ENCODE results near the gene BIRC7. TPM values are rescaled to one million over a fixed set of nuclear protein-coding genes. Genes with fewer than 3 reads are reported as not detected.
A peak's percentile ranks its signal among the peaks of the same experiment; 100 is the strongest.

BIRC7 gene
- not detected for polyA plus RNA-seq

DNA sequence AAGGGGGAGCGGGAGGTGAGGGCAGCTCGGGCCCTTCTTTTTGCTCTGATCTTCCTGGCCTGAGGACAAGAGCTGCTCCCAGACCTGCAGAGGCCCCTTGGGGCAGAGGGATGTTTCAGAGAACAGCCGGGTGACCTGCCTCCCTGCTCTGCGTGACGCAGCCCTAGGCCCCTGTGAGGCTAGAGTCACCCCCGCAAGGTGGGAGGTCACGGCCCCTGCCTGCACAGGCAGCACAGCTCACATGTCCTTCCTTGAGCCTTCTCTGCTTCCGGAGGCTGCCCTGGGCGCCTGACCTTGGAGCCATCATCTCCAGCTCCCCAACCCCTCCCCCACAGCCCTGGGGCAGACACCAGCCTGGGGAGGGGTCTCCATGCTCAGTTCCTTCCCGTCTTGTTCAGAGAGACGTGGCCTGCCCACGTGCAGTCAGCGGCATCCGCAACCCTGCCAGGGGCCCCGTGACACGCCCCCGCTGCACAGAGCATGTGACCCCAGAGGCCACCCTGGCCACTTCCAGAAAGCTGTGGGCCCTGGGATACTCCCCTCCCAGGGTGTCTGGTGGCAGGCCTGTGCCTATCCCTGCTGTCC lies at the start of gene BIRC7:
Gene BIRC7 (plus strand): TSS at position 507 of the 585 bp plus-strand sequence. CDS start 192 bp downstream, outside the sequence.
- Mint-ChIP-seq H3K36me3 (no peaks in the 10 kb centered on the region), H3K4me1 (peaks cover 0 to 1% (median 0%) of the 10 kb centered on the region in 3 donors), H3K4me3 (no peak within 1 kb of the TSS), H3K27me3 (peaks cover 39% of the 10 kb centered on the region), H3K9me3 (no peaks in the 10 kb centered on the region), H3K27ac (no peak within 1 kb of the TSS)

- Mint-ChIP-seq H3K27me3 (peaks cover 10% of the 10 kb centered on the region), H3K4me3 (no peak overlapping the region), H3K36me3 (no peaks in the 10 kb centered on the region), H3K27ac (no peak overlapping the region), H3K4me1 (peaks cover 0 to 2% (median 0%) of the 10 kb centered on the region in 3 donors), H3K9me3 (no peaks in the 10 kb centered on the region)
These were observed 49.6 kb upstream of the BIRC7 start for GRCh38 chr20:63186084-63186483.

DNA sequence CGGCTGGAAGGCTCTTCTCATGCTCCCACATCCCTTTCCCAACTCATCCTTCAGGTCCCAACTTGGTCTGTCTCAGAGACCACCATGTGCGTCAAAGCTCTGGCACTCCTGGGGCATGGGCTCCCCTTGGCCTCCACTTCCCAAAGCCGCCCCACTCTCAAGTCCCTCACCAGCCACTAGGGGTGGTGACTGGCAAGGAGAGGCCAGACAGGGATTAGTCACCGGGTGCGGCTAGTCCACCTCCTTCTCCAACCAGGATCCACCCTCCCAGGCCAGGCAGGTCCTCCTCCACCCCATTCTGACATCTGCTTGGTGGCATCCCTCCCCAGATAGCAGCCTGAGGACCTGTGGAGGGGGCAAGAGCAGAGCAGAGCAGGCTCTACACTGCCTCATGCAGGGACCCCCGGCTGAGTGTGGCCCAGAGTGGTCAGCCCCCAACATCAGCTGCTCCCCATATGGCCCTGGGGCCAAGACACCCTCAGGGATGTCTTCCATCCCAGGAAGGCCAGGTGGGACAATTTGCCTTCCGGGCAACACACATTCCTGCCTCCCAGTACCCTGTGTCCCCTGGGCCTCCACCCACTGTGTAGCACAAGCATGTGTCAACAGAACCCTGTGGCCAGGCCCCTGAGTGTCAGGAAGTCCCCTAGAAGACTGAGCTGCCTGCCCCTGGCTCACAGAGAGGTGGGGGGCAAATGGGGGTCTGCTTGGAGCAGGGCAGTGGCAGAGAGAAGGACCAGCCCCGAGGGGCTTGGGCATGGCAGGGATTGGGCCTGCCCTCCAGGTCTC lies 49.0 kb upstream of the BIRC7 start:
- H3K27ac Mint-ChIP-seq = no peak overlapping the region

DNA sequence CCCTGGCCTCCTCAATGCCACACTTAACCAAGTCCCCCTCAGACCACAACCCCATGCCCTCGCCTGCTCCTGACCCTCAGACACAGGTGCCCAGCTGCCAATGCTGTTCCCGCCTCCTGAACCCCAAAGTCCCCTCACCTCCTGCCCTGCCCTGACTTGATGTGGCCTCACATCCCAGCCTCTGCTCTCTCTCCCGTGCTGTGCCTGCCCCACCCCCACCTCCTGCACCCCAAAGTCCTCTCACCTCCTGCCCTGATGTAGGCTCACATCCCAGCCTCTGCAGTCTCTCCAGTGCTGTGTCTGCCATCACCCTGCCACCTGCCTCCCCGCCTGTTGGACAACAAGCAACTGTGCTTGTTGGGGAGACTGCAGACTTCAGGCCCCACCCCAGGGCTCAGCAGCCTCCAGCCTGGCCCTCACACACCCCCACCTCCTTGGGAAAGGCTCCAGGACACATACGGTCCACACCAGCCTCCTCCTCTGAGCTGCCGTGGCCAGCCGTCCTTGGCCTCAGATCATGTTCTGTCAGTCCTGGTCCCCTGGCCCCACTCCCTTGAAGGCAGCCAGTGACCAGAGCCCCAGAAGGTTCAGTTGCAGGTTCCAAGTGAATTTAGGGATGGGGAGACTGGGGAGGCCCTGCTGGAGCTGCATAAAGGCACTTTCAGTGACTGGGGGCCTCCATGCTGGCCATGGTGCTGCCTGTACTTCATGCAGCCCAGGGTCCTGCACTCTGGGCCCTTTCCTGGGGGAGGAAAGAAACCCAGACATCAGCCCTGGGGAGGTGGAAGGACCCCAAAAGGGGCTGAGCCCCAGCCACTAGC lies 48.2 kb upstream of the BIRC7 start:
- Mint-ChIP-seq H3K27me3 (peaks cover 5% of the 10 kb centered on the region), H3K9me3 (no peaks in the 10 kb centered on the region)

More for the DNA sequence above, 49.0 kb upstream of the BIRC7 start:
- Mint-ChIP-seq H3K9me3 (no peaks in the 10 kb centered on the region), H3K27me3 (peaks cover 7% of the 10 kb centered on the region), H3K36me3 (no peaks in the 10 kb centered on the region), H3K4me3 (no peak overlapping the region), H3K4me1 (peaks cover 0 to 2% (median 0%) of the 10 kb centered on the region in 3 donors)

DNA sequence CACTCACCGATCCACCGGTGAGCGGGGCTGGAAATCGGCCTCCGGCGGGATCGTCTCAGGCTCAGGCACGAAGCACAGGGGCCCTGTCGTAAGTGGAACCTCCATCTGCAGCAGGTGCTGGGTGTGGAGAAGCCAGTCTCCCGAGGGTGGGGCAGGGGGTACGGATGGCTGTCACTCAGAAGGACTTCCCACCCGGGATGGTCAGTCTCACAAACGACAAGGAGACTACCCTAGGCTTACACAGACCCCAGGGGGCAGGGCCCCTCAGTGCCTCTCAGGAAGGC lies 47.6 kb upstream of the BIRC7 start:
- H3K36me3 Mint-ChIP-seq = no peaks in the 10 kb centered on the region
- H3K27me3 Mint-ChIP-seq = peaks cover 5% of the 10 kb centered on the region
- H3K9me3 Mint-ChIP-seq = no peaks in the 10 kb centered on the region
- H3K4me3 Mint-ChIP-seq = no peak overlapping the region
- H3K4me1 Mint-ChIP-seq = peaks cover 0 to 2% (median 0%) of the 10 kb centered on the region in 3 donors
- H3K27ac Mint-ChIP-seq = no peak overlapping the region

More for the DNA sequence above, 48.2 kb upstream of the BIRC7 start:
- peak overlapping the region in 1 of 4 donors; percentile 84 for H3K4me3 Mint-ChIP-seq
- H3K4me1 Mint-ChIP-seq = peaks cover 0 to 2% (median 0%) of the 10 kb centered on the region in 3 donors
- no peak overlapping the region for H3K27ac Mint-ChIP-seq
- no peaks in the 10 kb centered on the region for H3K36me3 Mint-ChIP-seq

- no peaks in the 10 kb centered on the region for H3K9me3 Mint-ChIP-seq
- H3K4me3 Mint-ChIP-seq = peak overlapping the region in 1 of 4 donors; percentile 54
- H3K27me3 Mint-ChIP-seq = no peaks in the 10 kb centered on the region
- H3K36me3 Mint-ChIP-seq = no peaks in the 10 kb centered on the region
- H3K4me1 Mint-ChIP-seq = peaks cover 0 to 2% (median 0%) of the 10 kb centered on the region in 3 donors
- H3K27ac Mint-ChIP-seq = no peak overlapping the region
These were observed 46.9 kb upstream of the BIRC7 start for GRCh38 chr20:63188641-63189321.

DNA sequence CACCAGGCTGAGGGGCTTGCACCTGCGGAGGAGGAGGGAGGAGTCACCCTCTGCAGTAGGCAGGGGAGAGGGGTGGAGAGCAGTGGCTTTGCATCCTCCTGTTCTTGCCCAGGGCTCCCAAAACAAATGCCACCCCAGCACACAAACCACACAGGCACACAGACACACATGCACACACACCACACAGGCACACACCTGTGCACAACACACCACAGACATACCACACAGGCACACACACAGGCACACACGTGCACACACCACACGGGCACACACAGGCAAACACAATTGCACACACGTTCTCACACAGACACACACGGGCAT lies 46.4 kb upstream of the BIRC7 start:
- H3K9me3 Mint-ChIP-seq = no peaks in the 10 kb centered on the region
- H3K27me3 Mint-ChIP-seq = no peaks in the 10 kb centered on the region
- peaks cover 3% of the 10 kb centered on the region for H3K36me3 Mint-ChIP-seq
- H3K27ac Mint-ChIP-seq = no peak overlapping the region
- no peak overlapping the region for H3K4me3 Mint-ChIP-seq
- H3K4me1 Mint-ChIP-seq = peaks cover 0 to 2% (median 0%) of the 10 kb centered on the region in 3 donors

DNA sequence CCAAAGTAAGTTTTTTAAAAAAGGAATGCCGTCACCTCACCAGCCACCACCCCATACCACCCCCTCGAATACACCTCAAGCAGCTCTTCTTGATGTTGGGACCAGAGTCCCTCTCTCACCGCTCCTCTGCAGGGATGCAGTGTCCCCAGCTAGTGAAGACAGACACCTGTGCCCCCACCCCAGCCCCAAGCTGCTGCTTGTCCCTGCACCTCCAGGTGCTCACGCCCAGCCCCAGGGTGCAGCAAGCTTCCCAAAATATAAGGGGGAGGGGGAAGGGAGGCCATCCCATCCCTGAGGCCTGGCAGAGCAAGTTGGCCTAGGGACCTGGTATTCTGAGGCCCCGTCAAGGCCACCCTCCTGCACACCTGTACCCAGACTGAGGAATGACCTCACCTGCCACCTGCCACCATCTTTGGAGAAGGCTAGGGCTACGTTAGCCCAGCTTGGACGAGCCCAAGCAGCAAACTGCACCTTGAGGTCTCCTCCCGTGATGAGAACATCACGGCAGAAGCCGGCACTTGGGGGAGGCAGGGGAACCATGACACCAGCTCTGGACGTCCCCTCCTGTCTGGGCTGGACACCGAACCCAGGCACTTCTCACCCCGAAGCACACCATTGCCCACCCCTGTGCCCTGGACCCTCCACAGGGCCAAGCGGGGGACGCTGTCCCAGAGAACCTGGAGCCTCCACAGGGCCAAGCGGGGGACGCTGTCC lies 45.7 kb upstream of the BIRC7 start:
- Mint-ChIP-seq H3K9me3 (no peaks in the 10 kb centered on the region), H3K4me1 (peaks cover 0 to 2% (median 0%) of the 10 kb centered on the region in 3 donors), H3K36me3 (peaks cover 5% of the 10 kb centered on the region), H3K27ac (no peak overlapping the region), H3K27me3 (no peaks in the 10 kb centered on the region), H3K4me3 (no peak overlapping the region)

DNA sequence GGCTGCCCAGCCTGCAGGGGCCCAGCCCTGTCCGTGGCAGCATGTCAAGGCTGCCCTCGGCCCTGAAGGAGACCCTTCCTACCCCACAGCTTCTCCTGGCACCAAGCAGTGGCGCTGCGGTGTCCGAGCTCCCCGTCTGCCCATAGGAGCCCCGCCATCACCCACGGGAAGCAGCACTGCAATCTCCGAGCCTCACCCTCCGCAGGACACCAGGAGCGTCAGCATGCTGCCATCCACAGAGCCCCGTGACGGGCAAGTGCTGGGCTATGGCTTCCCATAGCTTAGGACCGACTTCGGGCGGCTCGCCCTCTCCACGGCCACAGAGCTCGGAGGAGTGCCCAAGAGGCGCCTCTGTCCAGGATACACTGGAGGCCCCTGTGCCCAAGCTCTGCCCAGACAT lies 44.9 kb upstream of the BIRC7 start:
- H3K27me3 Mint-ChIP-seq = no peaks in the 10 kb centered on the region
- H3K27ac Mint-ChIP-seq = no peak overlapping the region
- no peak overlapping the region for H3K4me3 Mint-ChIP-seq
- H3K9me3 Mint-ChIP-seq = no peaks in the 10 kb centered on the region
- peaks cover 5% of the 10 kb centered on the region for H3K36me3 Mint-ChIP-seq
- peaks cover 0 to 2% (median 0%) of the 10 kb centered on the region in 3 donors for H3K4me1 Mint-ChIP-seq

- no peak overlapping the region for H3K4me3 Mint-ChIP-seq
- no peaks in the 10 kb centered on the region for H3K27me3 Mint-ChIP-seq
- H3K27ac Mint-ChIP-seq = no peak overlapping the region
- H3K36me3 Mint-ChIP-seq = peaks cover 5% of the 10 kb centered on the region
- H3K9me3 Mint-ChIP-seq = no peaks in the 10 kb centered on the region
- H3K4me1 Mint-ChIP-seq = peaks cover 0 to 4% (median 1%) of the 10 kb centered on the region in 3 donors
These were observed 44.3 kb upstream of the BIRC7 start for GRCh38 chr20:63191400-63191799.

DNA sequence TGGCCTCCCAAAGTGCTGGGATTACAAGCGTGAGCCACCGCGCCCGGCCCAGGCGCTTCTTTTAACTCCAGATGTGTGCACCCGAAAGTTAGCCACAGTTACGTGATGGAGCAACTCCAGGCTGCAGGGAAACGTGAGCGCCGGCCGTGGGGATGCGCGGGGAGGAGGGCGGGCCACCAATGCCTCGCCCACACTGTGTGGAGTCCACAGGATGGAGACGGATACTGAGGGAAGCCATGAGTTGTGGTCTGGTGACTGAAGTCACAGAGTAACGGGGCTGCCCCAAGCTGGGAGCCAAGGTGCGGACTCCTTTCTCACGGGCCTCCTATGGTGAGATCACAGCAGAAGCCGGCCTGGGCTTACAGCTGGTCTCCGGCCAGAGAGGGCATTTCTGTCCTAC lies 43.0 kb upstream of the BIRC7 start:
- Mint-ChIP-seq H3K36me3 (peaks cover 5% of the 10 kb centered on the region), H3K4me1 (peaks cover 0 to 6% (median 1%) of the 10 kb centered on the region in 3 donors), H3K9me3 (no peaks in the 10 kb centered on the region), H3K27me3 (no peaks in the 10 kb centered on the region), H3K4me3 (peak overlapping the region in 1 of 4 donors; percentile 17), H3K27ac (no peak overlapping the region)

- Mint-ChIP-seq H3K27me3 (no peaks in the 10 kb centered on the region), H3K9me3 (no peaks in the 10 kb centered on the region), H3K4me1 (peaks cover 1 to 6% (median 6%) of the 10 kb centered on the region in 3 donors), H3K27ac (peak overlapping the region in 1 of 3 donors; percentile 67), H3K36me3 (peaks cover 5% of the 10 kb centered on the region), H3K4me3 (no peak overlapping the region)
These were observed 41.5 kb upstream of the BIRC7 start for GRCh38 chr20:63194007-63194796.

- no peaks in the 10 kb centered on the region for H3K9me3 Mint-ChIP-seq
- H3K36me3 Mint-ChIP-seq = peaks cover 5% of the 10 kb centered on the region
- H3K27me3 Mint-ChIP-seq = no peaks in the 10 kb centered on the region
- H3K4me1 Mint-ChIP-seq = peaks cover 1 to 6% (median 4%) of the 10 kb centered on the region in 3 donors
- H3K4me3 Mint-ChIP-seq = no peak overlapping the region
- no peak overlapping the region for H3K27ac Mint-ChIP-seq
These were observed 40.9 kb upstream of the BIRC7 start for GRCh38 chr20:63194797-63195173.

All from IgD-negative memory B cell (primary cell).